Skeletal muscle cell (primary cell): Measurements from ENCODE around the gene EFCAB8.

Experiments
- DNase-seq: peaks from one replicate; pipeline ENCODE4 v3.0.0-alpha.2; 2010; ENCODE audit warnings: low read depth
- H3K4me3 ChIP-seq: 2 replicates; pipeline ENCODE4 v1.5.1; 2011; ENCODE audit warnings: low read depth, mild to moderate bottlenecking, control low read depth, low read length, moderate library complexity

The EFCAB8 gene

DNA sequence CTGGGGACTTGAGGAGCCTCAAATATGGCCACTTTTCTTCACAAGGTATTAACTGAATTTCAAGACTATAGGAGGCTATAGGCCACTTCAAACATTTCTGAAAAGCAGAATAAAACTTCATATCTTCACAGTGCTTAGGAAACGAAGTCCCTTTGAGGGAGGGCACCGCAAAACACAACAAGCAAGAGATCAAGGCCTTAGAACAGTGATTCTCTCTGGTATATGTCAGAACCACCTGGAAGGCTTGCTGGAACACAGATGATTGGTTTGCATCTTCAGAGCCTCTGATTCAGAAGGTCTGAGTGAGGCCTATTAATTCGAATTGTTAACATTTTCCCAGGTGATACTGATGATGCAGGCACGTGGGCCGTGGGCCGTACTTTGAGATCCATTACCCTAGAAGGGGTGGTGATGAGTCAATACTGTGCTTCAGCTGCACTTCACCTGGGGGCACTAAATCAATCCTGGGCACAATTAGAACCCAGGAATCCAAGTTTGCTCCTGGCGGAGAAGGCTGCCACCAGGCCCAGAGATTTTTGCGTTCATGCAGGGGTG lies 134.8 kb downstream of the EFCAB8 start:
- no peak overlapping the region for H3K4me3 ChIP-seq
- DNase-seq: no peak

DNA sequence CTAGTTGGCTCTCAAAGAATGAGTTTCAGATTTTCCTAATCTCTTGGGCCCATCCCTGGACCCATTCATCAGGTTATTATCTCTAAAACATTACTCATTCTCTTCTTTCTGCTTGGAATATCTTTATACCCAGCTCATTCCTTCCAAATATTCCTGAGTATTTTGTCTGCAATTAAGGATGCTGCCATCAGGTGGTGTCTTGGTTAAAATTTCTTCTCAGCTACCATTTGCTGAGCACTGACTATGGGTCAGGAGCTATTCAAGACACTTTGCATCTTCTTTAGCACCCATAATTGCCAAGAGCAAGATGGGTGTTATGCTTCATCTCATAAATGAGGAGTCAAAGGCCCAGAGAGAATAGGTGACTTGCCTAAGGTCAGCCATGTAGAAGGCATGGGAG lies 137.1 kb downstream of the EFCAB8 start:
- H3K4me3 ChIP-seq: no peak overlapping the region
- no peak for DNase-seq

DNA sequence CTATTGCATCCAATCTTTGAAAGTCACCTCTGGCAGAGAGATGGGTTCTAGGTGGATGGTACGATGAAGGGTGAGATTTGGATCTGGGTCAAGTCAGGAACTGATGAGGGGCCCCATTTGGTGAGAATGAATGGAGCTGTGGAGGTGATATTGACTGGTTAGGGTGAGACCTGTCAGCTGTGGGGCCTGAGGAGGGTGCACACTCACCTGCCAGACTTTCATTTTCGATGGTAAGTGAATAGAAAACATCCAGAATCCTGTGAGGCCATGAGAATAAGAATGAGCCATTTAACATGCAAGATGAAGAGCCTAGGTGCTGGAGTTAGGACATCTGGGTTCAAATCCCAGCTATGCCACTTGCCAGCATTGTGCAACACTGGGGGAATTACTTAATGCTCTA lies 138.7 kb downstream of the EFCAB8 start:
- no peak overlapping the region for H3K4me3 ChIP-seq
- DNase-seq: no peak

DNA sequence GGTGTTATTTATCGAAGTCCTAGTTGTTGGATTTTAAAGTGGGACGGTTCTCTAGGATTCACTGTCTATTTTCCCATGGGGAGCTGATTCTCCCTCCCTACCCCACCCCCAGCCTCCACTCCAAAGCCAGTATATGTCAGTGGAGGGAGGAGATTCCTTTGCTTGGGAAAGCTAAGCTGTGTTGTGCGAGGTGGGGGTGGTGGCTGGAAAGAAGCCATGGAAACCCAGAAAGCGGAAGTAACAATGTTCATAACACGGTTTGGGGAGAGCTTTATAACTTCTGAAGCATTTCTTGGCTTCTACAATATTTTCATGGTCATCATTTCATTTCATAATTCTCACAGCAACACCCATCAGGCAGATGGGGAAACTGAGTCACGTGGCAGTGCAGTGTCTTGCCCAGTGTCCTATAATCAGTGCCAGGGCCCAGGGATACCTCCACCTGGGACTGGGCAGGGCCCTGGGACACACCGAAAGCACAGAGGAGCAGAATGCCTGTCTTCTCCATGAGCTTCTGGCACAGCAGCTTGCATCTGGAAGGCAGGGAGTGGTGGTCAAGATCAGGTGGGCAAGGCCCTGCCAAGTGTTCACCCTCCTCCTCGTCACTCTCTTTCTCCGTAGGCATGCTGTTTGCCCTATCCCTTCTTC lies 141.0 kb downstream of the EFCAB8 start:
- H3K4me3 ChIP-seq: no peak overlapping the region
- no peak for DNase-seq

DNA sequence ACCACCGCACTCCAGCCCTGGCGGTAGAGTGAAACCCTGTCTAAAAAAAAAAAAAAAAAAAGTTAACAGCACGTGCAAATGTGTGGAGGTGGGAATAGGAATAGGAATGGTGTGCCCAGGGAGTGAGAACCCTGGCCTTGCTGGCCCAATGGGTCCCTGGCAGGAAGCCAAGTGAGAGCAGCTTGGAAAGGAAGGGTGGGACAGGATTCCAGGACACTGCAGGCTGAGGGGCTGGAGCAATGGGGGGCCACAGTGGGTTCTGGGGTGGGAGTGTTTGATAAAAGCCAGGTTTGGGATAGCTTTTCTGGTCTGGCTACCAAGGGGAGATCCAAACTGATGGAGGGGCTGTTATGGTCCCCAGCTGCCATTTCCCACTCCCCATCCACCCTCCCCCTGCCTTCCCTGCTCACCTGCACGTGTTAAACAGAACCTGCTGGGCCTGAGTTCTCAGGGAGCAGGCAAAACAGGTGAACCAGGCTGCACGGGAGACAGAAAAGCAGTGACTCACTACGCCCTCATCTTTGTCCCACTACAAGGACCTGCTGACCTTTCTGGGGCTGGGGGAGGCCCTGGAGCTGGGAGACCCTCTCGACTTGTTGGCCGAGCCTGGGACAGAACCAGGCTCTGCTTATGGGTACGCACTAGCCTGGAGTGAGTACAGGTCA lies 142.2 kb downstream of the EFCAB8 start:
- no peak overlapping the region for H3K4me3 ChIP-seq
- DNase-seq: no peak

DNA sequence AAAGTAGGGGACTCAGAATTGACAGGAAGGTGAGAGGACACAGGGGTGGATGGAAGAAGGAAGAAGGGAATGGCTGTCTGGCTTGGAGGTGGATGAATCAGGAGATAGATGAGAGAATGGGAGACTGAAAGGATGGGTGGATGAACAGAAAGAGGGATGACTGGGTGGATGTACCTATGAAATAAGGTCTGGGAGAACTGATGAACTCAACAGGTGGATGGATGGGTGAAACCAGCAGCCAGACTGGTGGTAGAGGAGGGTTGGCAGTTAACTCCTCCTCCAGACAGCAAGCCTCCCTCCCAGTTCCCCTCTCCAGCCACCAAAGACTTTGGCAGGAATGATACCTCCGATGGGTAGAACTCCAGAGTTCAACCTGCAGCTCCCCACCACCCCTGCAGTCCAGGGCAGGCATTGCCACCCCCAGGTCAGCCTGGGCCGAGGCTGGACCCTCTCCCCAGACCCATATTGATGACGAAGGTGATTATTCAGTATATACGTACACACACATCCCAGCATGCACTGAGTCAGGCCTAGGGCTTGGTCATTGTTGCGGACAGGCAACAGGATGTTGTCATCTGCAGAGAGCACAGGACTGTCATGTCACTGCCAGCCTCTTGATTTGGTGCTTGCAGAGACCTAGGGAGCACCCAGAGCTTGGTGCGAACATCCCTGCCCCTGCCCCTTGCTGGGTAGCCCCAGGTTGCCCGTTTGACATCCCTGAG lies 143.5 kb downstream of the EFCAB8 start:
- H3K4me3 ChIP-seq: no peak overlapping the region
- DNase-seq: no peak

DNA sequence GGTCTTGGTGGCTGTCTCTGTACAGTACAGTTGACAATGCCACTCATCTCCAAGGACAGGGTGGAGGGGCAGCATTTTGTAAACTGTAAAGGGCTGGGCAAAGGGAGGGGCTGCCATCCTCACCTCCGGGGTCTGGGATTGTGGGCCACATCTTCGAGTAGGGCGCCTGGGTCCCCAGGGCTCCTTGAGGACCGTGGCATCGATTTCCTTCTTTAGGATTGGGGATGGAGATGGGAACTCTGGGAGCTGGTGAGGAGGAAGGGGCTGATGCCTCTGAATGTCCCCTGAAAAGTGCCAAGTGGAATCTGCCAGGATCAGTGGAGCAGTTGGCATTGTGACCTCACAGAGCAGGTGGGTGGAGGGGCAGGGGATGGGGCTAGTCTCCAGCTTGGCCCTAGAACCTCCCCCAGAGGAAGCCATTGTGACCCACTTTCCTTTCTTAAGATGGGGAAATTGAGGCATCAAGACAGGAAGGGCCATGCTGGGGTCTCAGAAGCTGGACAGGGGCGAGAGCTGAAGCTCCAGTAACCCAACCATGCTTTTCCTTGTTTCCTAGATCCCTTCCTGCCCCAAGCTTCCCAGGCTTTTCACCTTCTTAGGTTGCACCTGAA lies 145.5 kb downstream of the EFCAB8 start, which contains the start of gene SUN5:
TSS of gene SUN5 (minus strand) at position 293 of the 611 bp plus-strand sequence. CDS start at position 200, 93 bp downstream.
- no peak for DNase-seq
- H3K4me3 ChIP-seq: no peak within 1 kb of the TSS

DNA sequence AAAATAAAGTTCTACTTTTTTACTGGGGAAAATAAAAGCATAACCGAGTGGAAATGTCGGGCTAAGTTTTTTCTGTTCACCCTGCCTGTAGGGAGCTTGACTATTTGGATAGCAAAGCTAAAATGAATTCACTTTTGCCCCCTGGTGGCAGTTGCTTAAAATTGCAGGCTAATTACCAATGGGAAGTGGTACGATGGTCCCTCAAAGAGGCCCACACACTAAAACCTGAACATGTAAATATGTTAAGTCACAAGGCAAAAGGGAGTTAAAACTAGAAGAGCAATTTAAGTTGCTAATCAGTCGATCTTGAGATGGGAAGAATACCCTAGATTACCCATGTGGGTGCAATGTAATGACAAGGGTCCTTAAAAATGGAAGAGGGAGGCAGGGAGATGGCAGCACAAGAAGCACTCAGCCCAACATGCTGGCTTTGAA lies 146.4 kb downstream of the EFCAB8 start:
- H3K4me3 ChIP-seq: no peak overlapping the region
- DNase-seq: no peak

DNA sequence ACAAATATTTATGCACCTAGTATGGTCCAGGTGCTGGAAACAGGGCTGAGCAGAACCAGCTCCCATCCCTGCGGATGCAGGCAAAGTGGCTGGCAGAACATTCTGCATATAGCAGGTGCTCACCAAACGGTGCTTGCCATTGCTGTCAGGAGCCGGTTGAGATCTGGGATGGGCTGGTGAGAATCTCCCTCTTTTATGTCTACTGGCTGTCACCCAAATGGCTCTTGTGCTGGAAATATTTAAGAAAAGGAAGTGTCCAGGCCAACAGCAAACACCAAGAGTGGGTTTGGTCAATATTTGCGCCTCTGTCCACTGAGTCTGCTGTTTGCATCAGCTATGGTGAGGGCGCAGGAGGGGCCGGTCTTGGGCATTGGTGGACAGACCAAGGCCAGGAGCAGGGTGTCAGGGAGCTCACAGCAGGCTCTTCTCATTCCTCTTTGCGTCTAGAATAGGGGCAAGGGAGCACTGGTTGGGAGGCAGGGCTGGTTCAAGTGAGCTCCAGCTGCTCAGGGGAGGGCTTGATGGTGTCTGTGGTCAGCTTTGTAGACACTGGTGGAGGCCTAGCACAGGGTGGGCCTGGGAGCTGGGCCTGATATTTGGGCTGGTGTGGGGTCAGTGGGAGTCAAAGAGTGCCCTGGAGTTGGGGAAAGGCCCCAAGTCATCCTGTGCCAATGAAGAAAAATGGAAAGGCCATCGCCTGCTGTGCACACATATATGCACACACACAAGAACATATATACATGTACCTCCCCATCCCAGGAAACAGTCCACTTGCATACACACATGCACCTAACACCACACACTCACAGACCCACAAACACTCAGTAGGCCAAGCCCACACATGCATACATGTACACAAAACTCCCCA lies 147.4 kb downstream of the EFCAB8 start:
- H3K4me3 ChIP-seq: no peak overlapping the region
- no peak for DNase-seq

DNA sequence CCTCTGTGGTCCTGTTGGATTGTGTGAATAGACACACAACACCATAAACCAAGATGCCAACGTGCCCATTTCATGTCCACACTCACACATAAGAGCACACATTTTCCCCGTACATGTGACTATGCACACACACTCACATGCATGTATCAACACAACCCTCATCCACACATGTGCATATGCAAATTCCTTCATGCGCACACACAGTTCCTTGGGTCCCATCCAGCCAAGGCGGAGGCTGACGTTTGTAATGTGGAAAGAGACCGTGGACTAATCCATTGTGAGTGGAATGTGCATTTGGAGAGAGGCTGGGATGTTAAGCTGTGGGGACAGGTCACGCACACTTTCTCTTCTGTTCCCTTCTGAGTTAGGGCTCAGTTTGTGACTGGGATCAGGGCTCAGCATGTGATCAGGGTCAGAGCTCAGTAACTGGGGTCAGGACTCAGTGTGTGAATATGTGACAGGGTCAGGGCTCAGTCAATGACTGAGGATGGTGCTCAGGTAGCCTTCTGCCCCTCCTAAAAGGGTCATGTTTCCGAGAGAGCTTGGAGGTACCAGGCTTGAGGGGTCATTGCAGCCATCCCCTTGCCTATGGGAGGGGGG lies 148.2 kb downstream of the EFCAB8 start:
- no peak overlapping the region for H3K4me3 ChIP-seq

DNA sequence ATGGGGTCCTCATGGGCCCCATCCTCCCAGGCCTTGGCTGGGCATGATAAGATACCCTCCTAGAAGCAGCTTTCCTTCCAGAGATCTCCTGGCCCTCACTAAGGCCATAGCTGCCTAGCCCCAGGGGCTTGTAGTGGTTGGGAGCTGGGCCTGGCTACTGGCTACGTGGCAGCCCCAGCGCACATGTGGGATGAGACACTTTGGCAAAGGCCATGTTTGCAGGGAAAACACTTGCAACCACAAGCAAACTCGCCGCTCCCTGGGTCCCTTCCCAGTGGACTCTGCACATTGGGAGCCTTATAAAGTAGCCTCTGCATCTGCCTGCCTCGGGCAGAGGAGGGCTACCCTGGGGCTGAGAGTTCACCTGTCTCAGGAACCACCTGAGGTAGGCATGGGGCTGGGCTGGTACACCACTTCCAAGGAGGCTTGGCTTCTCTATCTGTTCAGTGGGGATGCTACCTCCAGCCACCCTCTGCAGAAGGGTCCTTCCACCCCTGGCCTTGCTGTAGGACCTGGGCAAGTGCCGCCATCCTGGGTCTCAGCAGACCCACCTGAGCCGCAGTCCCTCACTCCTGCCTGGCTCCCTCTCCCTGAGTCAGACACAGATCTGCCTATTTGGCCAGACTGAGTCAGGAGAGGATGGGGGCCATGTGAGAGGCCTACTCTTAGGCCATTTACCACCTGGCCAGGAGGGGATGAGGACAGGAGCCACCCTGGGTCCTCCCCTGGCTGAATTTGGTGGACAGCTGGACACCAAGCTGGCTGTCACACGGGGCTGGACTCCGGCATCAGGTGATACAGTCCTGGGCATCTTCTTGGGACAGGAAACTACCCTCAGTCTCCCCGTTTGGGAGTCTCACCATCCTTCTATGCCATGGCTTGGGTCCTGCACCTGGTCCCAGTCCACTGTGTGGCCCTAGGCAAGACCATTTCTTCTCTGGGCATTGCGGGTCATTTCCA lies 148.9 kb downstream of the EFCAB8 start, which contains the start of gene BPIFB2:
TSS of gene BPIFB2 (plus strand) at position 329 of the 960 bp plus-strand sequence. CDS start 871 bp downstream, outside the sequence.
- no peak for DNase-seq
- H3K4me3 ChIP-seq: no peak within 1 kb of the TSS

More for the DNA sequence above, 148.2 kb downstream of the EFCAB8 start:
- no peak for DNase-seq

DNA sequence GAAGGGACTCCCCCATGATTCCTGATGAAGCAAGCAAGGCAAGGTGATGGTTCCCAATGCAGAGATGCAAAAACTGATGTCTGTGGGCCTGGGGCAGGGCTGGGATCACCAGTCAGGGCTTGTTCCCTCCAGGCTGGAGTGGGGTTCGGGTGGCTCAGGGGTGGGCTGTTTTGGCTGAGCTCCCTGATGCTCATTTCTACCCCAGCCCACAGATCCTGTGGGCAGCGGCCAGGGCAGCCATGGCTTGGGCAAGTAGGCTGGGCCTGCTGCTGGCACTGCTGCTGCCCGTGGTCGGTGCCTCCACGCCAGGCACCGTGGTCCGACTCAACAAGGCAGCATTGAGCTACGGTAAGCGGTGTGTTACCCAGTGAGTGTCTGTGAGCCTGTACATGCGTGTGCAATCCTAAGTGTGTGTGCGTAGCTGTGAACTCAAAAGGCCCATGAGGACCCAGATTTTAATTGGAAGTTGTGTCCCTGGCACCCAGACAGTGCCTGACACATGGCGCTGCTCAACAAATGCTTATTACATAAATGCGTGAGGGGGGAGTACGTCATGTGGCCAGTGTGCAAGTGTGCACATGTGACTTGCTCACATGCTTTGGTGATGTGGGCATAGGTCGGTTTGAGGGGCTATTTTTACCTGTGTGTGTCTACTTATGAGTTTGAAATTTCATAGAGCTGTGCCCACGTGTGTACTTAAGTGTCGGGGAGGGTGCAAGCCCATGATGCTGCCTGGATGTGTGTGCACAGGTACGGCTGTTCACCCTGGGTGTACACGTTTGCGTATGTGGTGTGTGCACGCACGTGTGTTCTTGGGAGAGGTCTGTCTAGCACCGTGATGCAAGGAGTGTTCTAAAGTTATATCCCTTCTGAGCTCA lies 149.9 kb downstream of the EFCAB8 start:
- DNase-seq: no peak
- no peak overlapping the region for H3K4me3 ChIP-seq

DNA sequence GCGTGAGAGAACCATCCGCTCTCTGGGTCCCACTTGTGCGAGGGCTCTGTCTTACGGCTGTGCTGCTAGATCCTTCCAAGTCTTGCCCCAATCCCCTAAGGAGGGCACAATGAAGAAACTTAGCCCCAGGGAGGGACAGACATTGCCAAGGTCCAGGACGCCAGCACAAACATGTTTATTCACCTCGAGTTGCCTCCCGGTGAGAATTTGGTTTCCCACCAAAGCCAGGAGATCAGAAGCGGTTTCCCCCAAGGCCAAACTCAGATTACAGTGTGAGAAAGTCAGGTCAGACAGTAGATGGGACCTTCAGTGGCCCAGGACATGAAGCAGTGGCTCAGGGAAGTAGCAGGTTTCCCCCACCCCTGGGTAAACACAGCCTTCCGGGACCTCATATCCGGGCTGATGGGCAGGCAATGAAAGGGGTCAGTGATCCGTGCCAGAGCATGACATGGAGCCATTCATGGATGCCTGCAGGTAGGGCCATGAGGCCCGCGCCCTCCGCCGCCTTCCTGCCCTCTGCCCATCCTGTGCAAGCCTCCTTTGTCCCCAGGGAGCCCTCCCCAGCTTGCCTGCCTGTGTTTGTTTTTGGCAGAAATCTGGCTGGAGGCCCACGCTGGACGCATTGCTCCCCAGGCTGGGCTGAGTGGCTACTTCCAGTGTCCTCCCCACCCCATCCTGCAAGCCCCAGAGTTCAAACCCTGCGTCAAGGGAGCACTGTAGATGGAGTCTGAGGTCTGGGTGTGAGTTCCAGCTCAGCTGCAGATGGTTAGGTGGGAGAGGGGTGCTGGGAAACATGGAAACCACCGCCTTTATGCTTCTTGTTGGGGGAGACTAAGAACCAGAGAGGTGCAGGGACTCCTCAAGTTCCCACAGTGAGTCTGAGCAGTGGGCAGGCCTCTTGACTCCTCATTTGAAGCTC lies 150.8 kb downstream of the EFCAB8 start:
- no peak overlapping the region for H3K4me3 ChIP-seq
- no peak for DNase-seq

DNA sequence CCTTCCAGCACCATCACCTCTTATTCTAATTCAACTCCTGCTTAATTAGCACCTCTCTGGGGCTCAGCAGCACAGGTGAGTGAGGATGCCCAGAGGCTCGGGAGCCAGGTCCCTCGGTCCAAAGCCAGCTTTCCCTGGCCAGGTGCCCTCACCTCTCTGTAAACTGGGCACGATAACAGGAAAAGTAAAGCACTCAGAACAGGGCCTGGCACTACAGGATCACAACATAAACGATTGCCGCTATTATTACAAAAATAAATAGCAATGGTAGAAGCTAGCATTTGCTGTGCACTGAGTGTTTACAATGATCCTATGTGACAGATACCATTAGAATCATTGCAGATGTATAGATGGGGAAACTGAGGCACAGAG lies 151.4 kb downstream of the EFCAB8 start:
- no peak for DNase-seq
- H3K4me3 ChIP-seq: no peak overlapping the region

DNA sequence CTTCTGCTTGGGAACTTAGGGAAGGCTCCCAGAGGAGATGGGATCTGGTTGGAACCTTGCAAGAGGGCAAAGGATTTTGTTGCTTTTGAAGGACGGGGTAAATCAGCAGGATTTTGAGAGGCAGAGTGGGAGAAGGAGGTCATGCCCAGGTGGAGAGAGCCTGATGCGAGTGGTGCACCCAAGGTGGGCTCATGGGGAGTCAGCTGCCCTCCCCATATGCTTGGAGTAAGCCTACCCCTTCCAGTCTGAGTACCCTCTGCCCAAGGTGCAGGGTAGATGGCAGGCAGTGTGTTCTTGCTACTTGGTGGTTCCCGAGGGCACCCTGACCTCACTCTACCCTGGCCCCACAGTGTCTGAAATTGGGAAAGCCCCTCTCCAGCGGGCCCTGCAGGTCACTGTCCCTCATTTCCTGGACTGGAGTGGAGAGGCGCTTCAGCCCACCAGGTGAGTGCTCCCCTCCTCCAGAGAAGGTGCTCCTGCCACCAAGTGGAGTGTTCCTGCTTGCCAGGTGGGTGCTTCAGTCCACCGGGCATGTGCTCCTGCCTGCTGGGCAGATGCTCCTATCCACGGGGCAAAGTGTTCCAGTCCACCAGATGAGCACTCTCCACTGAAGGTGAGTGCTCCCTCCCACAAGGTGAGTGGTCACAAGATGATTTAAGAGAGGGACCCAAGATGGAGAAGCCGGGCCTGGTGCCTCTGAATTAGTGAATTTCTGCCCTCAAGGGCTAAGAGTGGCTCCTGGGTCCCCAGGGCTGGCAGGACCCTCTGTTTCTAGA lies 152.1 kb downstream of the EFCAB8 start:
- no peak for DNase-seq
- no peak overlapping the region for H3K4me3 ChIP-seq
